Measurements from ENCODE around the gene CYP2W1.

DNA sequence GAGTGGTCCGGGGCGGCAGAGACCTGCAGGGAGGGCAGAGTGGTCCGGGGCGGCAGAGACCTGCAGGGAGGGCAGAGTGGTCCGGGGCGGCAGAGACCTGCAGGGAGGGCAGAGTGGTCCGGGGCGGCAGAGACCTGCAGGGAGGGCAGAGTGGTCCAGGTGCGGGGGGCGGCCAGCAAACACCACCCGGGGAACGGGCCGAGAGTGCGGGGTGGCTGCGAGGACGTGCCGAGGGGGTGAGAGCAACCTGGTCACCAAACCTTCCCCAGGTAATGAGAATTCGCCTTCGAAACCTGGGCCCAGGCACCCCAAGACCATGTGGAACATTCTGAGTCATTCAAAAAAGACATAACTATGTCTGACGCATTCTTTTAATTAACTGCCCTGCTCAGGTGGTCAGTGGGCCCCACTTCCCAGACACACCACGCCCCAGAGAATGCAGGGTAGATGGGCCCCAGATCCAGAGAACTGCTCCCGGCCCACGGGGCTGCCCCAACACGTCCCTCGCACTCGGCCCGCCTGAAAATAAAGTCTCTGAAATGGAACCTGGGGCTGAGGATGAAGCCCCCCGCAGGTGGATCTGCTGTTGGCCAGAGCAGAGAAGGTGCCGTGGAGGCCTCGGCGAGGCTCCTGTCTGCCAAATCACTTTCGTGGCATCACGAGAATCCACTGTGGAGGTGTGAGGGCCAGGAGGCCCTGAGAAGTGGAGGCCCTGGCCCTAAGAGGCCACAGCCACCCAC is 48.9 kb downstream of the CYP2W1 start:
- TF ChIP-seq EZH2 (IDR thresholded peaks at IDR 0.05; ENCODE audit: insufficient read depth, poor library complexity, severe bottlenecking) = no peak
- TF ChIP-seq EZH2phosphoT487 (IDR thresholded peaks at IDR 0.05; ENCODE audit: insufficient read depth, low read depth) = no peak

Data from GM23248 (cell line).